Uterus (tissue), 4 donors: Measurements from ENCODE around the gene PHLDB3. TPM values are rescaled to one million over a fixed set of nuclear protein-coding genes. Genes with fewer than 3 reads are reported as not detected.

Source experiments
- DNase-seq, 2 donors: peaks; one replicate each; pipeline ENCODE4 v3.0.0-alpha.2; 2019 to 2020
- H3K27ac ChIP-seq, 2 donors: fragments of 200-600 bp; sonication (generic); 1 replicate in 1 of 2; 2 replicates in 1 of 2; pipeline ENCODE4 v1.5.1; 2016 to 2018
- H3K27me3 ChIP-seq, 2 donors: fragments of 200-600 bp; sonication (generic); one replicate each; pipeline ENCODE4 v1.5.1; 2018 to 2019; ENCODE audit warnings: control low read depth in 1 of 2
- H3K36me3 ChIP-seq, 2 donors: fragments of 200-600 bp; sonication (generic); one replicate each; pipeline ENCODE4 v1.5.1; 2019; ENCODE audit warnings: control low read depth in 1 of 2
- H3K4me1 ChIP-seq, 2 donors: fragments of 200-600 bp; sonication (generic); one replicate each; pipeline ENCODE4 v1.5.1; 2018 to 2019; ENCODE audit warnings: control low read depth in 1 of 2
- H3K4me3 ChIP-seq, 2 donors: fragments of 200-600 bp; sonication (generic); 1 replicate in 1 of 2; 2 replicates in 1 of 2; pipeline ENCODE4 v1.5.1; 2018 to 2019; ENCODE audit warnings: mild to moderate bottlenecking in 1 of 2
- H3K9me3 ChIP-seq, 2 donors: fragments of 200-600 bp; sonication (generic); one replicate each; pipeline ENCODE4 v1.5.1; 2019; ENCODE audit warnings: control low read depth in 1 of 2
- CTCF ChIP-seq, 4 experiments: fragments of 200-600 bp in 2 of 4; fragments of 450-650 bp in 2 of 4; sonication (generic) in 2 of 4; IDR thresholded peaks; one replicate each; pipeline ENCODE4 v1.5.1; 2016 to 2019; ENCODE audit warnings: antibody characterized with exemption in 4 of 4, mild to moderate bottlenecking in 2 of 4, moderate library complexity in 1 of 4
- POLR2A ChIP-seq, 2 donors: fragments of 450-650 bp; IDR thresholded peaks; one replicate each; pipeline ENCODE4 v1.6.1; 2016; ENCODE audit warnings: antibody characterized with exemption in 2 of 2, mild to moderate bottlenecking in 1 of 2, moderate library complexity in 1 of 2
- intact Hi-C: fragments of 100-400 bp; cut with DNase I; formaldehyde crosslinking; loops from one replicate; pipeline ENCODE4 v1.15.1; 2023; ENCODE audit warnings: low total_unique reads
- total RNA-seq, 4 donors: library from RNA; depleted of rRNA in 3 of 4; stranded (reverse); fragments of >200 nt in 3 of 4; gene quantifications; one replicate each; pipeline versions ENCODE4 v1.1.0 to v1.2.4, GENCODE V29; 2014 to 2023
- donor health status: DM: yes; HTN: yes; CAD: no.

The PHLDB3 gene
- total RNA-seq, 4 donors from 2014 or later = 0.51 to 27.1 (median 6.1) TPM

- no peak overlapping the region for H3K27ac ChIP-seq
- no peak overlapping the region for H3K4me3 ChIP-seq
- no peak for DNase-seq
- intact Hi-C loops = no loop called here
- H3K9me3 ChIP-seq = no peaks in the 10 kb centered on the region
- no peaks in the 10 kb centered on the region for H3K4me1 ChIP-seq
- no peaks in the 10 kb centered on the region for H3K27me3 ChIP-seq
- no peaks in the 10 kb centered on the region for H3K36me3 ChIP-seq
- TF ChIP-seq CTCF (IDR thresholded peaks at IDR 0.05) = no peak
- no peak for TF ChIP-seq POLR2A (IDR thresholded peaks at IDR 0.05)
Observed at GRCh38 chr19:43478323-43478722, 26.2 kb downstream of the PHLDB3 start.

GRCh38 chr19:43476606-43477005 is 27.9 kb downstream of the PHLDB3 start:
- no peak for DNase-seq
- Histone ChIP-seq H3K36me3 (no peaks in the 10 kb centered on the region), H3K27me3 (no peaks in the 10 kb centered on the region), H3K4me3 (no peak overlapping the region), H3K9me3 (no peaks in the 10 kb centered on the region), H3K4me1 (no peaks in the 10 kb centered on the region), H3K27ac (no peak overlapping the region)
- intact Hi-C loops = no loop called here
- TF ChIP-seq POLR2A (IDR thresholded peaks at IDR 0.05) (no peak), CTCF (IDR thresholded peaks at IDR 0.05) (no peak)

- Histone ChIP-seq H3K36me3 (no peaks in the 10 kb centered on the region), H3K4me3 (peak overlapping the region; percentile 19 to 21), H3K27ac (peak overlapping the region; percentile 62 to 73), H3K27me3 (no peaks in the 10 kb centered on the region), H3K9me3 (no peaks in the 10 kb centered on the region), H3K4me1 (no peaks in the 10 kb centered on the region)
- no peak for TF ChIP-seq CTCF (IDR thresholded peaks at IDR 0.05)
- peak; percentile 38 to 57 for TF ChIP-seq POLR2A (IDR thresholded peaks at IDR 0.05)
- intact Hi-C loops = no loop called here
- DNase-seq = peak; percentile 92 to 96
Observed at GRCh38 chr19:43474986-43475705, 29.4 kb downstream of the PHLDB3 start.

GRCh38 chr19:43474487-43474886 is 30.1 kb downstream of the PHLDB3 start:
- no peak for TF ChIP-seq POLR2A (IDR thresholded peaks at IDR 0.05)
- no peak for TF ChIP-seq CTCF (IDR thresholded peaks at IDR 0.05)
- intact Hi-C loops = no loop called here
- Histone ChIP-seq H3K36me3 (no peaks in the 10 kb centered on the region), H3K4me1 (no peaks in the 10 kb centered on the region), H3K4me3 (peak overlapping the region in 1 of 2 donors; percentile 19), H3K27ac (peak overlapping the region; percentile 62 to 73), H3K9me3 (no peaks in the 10 kb centered on the region), H3K27me3 (no peaks in the 10 kb centered on the region)
- DNase-seq = no peak

- Histone ChIP-seq H3K27ac (no peak overlapping the region), H3K4me3 (no peak overlapping the region), H3K27me3 (no peaks in the 10 kb centered on the region), H3K4me1 (no peaks in the 10 kb centered on the region), H3K9me3 (no peaks in the 10 kb centered on the region), H3K36me3 (no peaks in the 10 kb centered on the region)
- no peak for TF ChIP-seq POLR2A (IDR thresholded peaks at IDR 0.05)
- no peak for TF ChIP-seq CTCF (IDR thresholded peaks at IDR 0.05)
- no peak for DNase-seq
- intact Hi-C loops = no loop called here
Observed at GRCh38 chr19:43471091-43471490, 33.5 kb downstream of the PHLDB3 start.
